Activated CD8-positive, alpha-beta memory T cell treated with anti-CD3 and anti-CD28 coated beads, Interleukin-2, amount 50 U/mL, for 48 hours (primary cell): ENCODE measurements around the gene OR6C2.
"Not testable (repeated sequence)": the region's sequence is repeated elsewhere in the genome, so short reads cannot be mapped to it uniquely, and the experiment has no call there.

ENCODE experiments used
- DNase-seq: peaks from one replicate; pipeline ENCODE4 v3.0.0-alpha.2; 2020

OR6C2 gene

DNA sequence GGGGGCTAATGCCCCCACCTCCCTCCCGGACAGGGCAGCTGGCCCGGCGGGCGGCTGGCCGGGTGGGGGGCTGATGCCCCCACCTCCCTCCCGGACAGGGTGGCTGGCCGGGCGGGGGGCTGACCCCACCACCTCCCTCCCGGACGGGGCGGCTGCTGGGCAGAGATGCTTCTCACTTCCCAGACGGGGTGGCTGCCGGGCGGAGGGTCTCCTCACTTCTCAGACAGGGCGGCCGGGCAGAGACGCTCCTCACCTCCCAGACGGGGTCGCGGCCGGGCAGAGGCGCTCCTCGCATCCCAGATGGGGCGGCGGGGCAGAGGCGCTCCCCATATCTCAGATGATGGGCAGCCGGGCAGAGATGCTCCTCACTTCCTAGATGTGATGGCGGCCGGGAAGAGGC is 35.3 kb downstream of the OR6C2 start:
- not testable (repeated sequence) for DNase-seq

DNA sequence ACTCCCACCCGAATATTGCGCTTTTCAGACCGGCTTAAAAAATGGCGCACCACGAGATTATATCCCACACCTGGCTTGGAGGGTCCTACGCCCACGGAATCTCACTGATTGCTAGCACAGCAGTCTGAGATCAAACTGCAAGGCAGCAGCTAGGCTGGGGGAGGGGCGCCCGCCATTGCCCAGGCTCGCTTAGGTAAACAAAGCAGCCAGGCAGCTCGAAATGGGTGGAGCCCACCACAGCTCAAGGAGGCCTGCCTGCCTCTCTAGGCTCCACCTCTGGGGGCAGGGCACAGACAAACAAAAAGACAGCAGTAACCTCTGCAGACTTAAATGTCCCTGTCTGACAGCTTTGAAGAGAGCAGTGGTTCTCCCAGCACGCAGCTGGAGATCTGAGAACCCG is 40.4 kb downstream of the OR6C2 start:
- not testable (repeated sequence) for DNase-seq

DNA sequence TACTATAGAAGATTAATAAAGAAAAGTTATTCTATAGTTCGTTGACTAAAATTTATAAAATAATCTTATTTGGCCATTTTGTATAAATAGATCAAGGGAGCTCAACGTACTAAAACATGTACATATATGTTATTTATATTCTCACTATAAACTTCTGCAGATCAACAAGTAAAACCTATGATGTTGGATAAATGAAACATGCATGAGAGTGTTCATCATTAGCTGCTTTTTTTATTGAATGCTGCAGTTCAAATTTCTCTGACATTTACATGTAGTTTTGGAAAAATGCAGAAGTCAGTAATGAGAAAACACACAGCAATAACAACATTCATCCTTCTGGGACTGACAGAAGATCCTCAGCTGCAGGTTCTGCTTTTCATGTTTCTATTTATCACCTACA is 48.2 kb downstream of the OR6C2 start, which contains the start of gene OR6C68:
Gene OR6C68, plus strand, starts transcription at position 301 of the 400 bp plus-strand sequence. Its CDS starts 0 bp downstream, at position 301.
- no peak for DNase-seq

GRCh38 chr12:55495490-55495889 is 51.6 kb downstream of the OR6C2 start:
- no peak for DNase-seq

- no peak for DNase-seq
Observed at GRCh38 chr12:55499231-55499630, 55.4 kb downstream of the OR6C2 start.

DNA sequence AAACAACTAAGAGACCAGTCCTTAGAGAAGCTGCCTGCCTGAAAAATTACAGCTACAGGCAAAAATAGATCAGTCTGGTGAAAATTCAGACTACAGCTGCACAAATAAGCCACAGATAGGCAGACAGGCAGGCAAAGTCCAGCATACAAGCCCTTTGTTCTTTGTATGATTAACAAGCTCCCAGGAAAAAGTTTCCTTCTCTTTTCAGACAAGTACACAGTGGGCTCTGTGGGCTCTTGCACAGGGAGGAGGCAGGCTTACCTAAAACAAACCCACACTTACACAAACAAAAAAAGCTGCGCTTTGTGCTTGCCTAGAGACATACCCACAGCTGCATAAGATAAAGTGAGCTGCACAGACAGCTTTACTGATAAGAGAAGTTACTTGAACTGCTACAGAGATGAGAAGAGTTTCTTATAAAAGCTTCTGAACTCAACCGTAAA is 56.0 kb downstream of the OR6C2 start:
- DNase-seq, result no peak

- no peak for DNase-seq
Observed at GRCh38 chr12:55501601-55502000, 57.7 kb downstream of the OR6C2 start.
